K562 (cell line): Measurements from ENCODE around the gene ARL16. TPM values are rescaled to one million over a fixed set of nuclear protein-coding genes. Genes with fewer than 3 reads are reported as not detected.

Source experiments
- ATAC-seq: fragments of 200-7000 bp; cut with Tn5 transposase; 3 replicates; pipeline ENCODE4 v1.9.1; 2020; ENCODE audit warnings: moderate library complexity
- BruUV-seq: library from RNA; stranded (reverse); fragments of 400-500 nt; replicated peaks from 2 replicates; lab custom pipeline; 2021; lab: Mats Ljungman, UMichigan
- CTCF ChIA-PET: fragments of 300-600 bp; formaldehyde crosslinking; extraction: SDS; loops from one replicate; lab custom pipeline; 2021; ENCODE audit warnings: low intra/inter-chr PET ratio; lab: Yijun Ruan, JAX
- POLR2A ChIA-PET: fragments of 300-600, 350-650 bp; sonication (Branson Sonifier 250); formaldehyde crosslinking; extraction: SDS; loops from one replicate; lab custom pipeline; 2021; ENCODE audit warnings: antibody characterized with exemption, inconsistent platforms; lab: Yijun Ruan, JAX
- DNase-seq, 4 experiments: peaks; one replicate each; pipeline versions ENCODE4 v3.0.0 to v3.0.0-alpha.2; 2011 to 2018; ENCODE audit warnings: low spot score in 3 of 4, mixed read lengths in 3 of 4; ENCODE audit errors: extremely low read depth in 1 of 4
- FAIRE-seq: peaks from 2 replicates; lab custom pipeline; 2011; peaks lifted over from hg19 to GRCh38; lab: Jason Lieb, UNC
- H2AFZ ChIP-seq: 2 replicates; pipeline ENCODE4 v1.6.0; 2011; ENCODE audit warnings: low read depth, low read length, control low read depth, inconsistent platforms
- H3K27ac ChIP-seq: fragments of 200-600 bp; 3 replicates; pipeline ENCODE4 v1.8.0; 2011; ENCODE audit warnings: low read depth, mild to moderate bottlenecking, control low read depth, inconsistent platforms, low read length, moderate library complexity, mixed read lengths; ENCODE audit errors: extremely low read depth
- H3K27me3 ChIP-seq, 2 experiments: fragments of 300-600 bp in 1 of 2; 2 replicates in 1 of 2; 3 replicates in 1 of 2; pipeline versions ENCODE4 v1.6.0 to v1.8.0; 2011; ENCODE audit warnings: inconsistent platforms in 2 of 2, low read length in 2 of 2, mild to moderate bottlenecking in 1 of 2, mixed read lengths in 1 of 2, moderate library complexity in 1 of 2; ENCODE audit not compliant: control insufficient read depth in 2 of 2, insufficient read depth in 2 of 2
- H3K36me3 ChIP-seq: fragments of 300-600 bp; 3 replicates; pipeline ENCODE4 v1.8.0; 2011; ENCODE audit warnings: mild to moderate bottlenecking, low read length, inconsistent platforms; ENCODE audit not compliant: control insufficient read depth, insufficient read depth
- H3K4me1 ChIP-seq, 2 experiments: fragments of 200-600 bp in 1 of 2; replicated peaks in 1 of 2; 2 replicates in 1 of 2; 3 replicates in 1 of 2; pipeline versions ENCODE4 v1.5.1 to v1.8.0; 2011; ENCODE audit warnings: inconsistent platforms in 2 of 2, low read length in 2 of 2, mild to moderate bottlenecking in 1 of 2, mixed read lengths in 1 of 2, moderate library complexity in 1 of 2; ENCODE audit not compliant: control insufficient read depth in 2 of 2, insufficient read depth in 2 of 2
- H3K4me2 ChIP-seq: 2 replicates; pipeline ENCODE4 v1.6.1; 2011; ENCODE audit warnings: low read length, control low read depth, inconsistent platforms, mixed read lengths; ENCODE audit not compliant: insufficient read depth
- H3K4me3 ChIP-seq: fragments of 200-600 bp; sonication (generic), shearing (Covaris generic); 2 replicates; pipeline ENCODE4 v1.5.1; 2016; ENCODE audit warnings: control low read depth, inconsistent platforms
- H3K79me2 ChIP-seq: fragments of 200-600 bp; 3 replicates; pipeline ENCODE4 v1.8.0; 2011; ENCODE audit warnings: low read length, inconsistent platforms; ENCODE audit not compliant: control insufficient read depth, insufficient read depth
- H3K9ac ChIP-seq, 2 experiments: 2 replicates each; pipeline versions ENCODE4 v1.6.0 to v1.6.1; 2011; ENCODE audit warnings: low read depth in 2 of 2, low read length in 2 of 2, control low read depth in 1 of 2, inconsistent platforms in 1 of 2, mild to moderate bottlenecking in 1 of 2, mixed read lengths in 1 of 2; ENCODE audit not compliant: insufficient read depth in 1 of 2
- H3K9me1 ChIP-seq: one replicate; pipeline ENCODE4 v1.6.0; 2011; ENCODE audit warnings: inconsistent platforms, mild to moderate bottlenecking, low read length, moderate library complexity; ENCODE audit not compliant: control insufficient read depth, insufficient read depth
- H3K9me3 ChIP-seq: replicated peaks from 2 replicates; pipeline ENCODE4 v1.5.1; 2011; ENCODE audit warnings: low read depth, low read length, inconsistent platforms; ENCODE audit not compliant: control insufficient read depth, insufficient read depth
- H4K20me1 ChIP-seq: replicated peaks from 2 replicates; pipeline ENCODE4 v1.6.1; 2011; ENCODE audit warnings: low read length, inconsistent platforms, mixed read lengths; ENCODE audit not compliant: control insufficient read depth, insufficient read depth
- BRD9 ChIP-seq: fragments of 450-650 bp; IDR thresholded peaks from 2 replicates; pipeline ENCODE4 v1.6.1; 2018; ENCODE audit warnings: low read depth; ENCODE audit not compliant: partially characterized antibody
- FIP1L1 ChIP-seq: fragments of 200-400 bp; formaldehyde crosslinking; IDR thresholded peaks from 2 replicates; pipeline ENCODE4 v1.6.1; 2018; ENCODE audit warnings: mild to moderate bottlenecking, low read depth, low read length; ENCODE audit not compliant: poor library complexity, severe bottlenecking
- HCFC1 ChIP-seq: IDR thresholded peaks from 2 replicates; pipeline ENCODE4 v1.6.1; 2012; ENCODE audit warnings: low read depth, low read length, improper control_type of control experiment
- KHSRP ChIP-seq: fragments of 450-650 bp; IDR thresholded peaks from 2 replicates; pipeline ENCODE4 v1.6.1; 2017
- LARP7 ChIP-seq: fragments of 450-650 bp; IDR thresholded peaks from 2 replicates; pipeline ENCODE4 v1.6.1; 2016
- MAFK ChIP-seq: IDR thresholded peaks from 2 replicates; pipeline ENCODE4 v1.6.1; 2011; ENCODE audit warnings: low read length, improper control_type of control experiment
- MED1 ChIP-seq: sonication (generic); formaldehyde crosslinking; IDR thresholded peaks from 2 replicates; pipeline ENCODE4 v1.8.1; 2023; ENCODE audit warnings: missing genetic modification reagents, borderline replicate concordance
- NFE2 ChIP-seq: IDR thresholded peaks from 2 replicates; pipeline ENCODE4 v1.6.1; 2014; ENCODE audit warnings: antibody characterized with exemption, low read depth
- STAT5A ChIP-seq: IDR thresholded peaks from 2 replicates; pipeline ENCODE4 v1.6.1; 2012; ENCODE audit warnings: low read length, inconsistent platforms, borderline replicate concordance
- TARDBP ChIP-seq: fragments of 450-650 bp; IDR thresholded peaks from 2 replicates; pipeline ENCODE4 v1.6.1; 2016
- ZNF184 ChIP-seq: sonication (generic); formaldehyde crosslinking; IDR thresholded peaks from 2 replicates; pipeline ENCODE4 v1.5.0; 2020; ENCODE audit warnings: missing genetic modification reagents
- WGBS: fragments of 100-300 bp; shearing (Covaris generic); methylation state at CpG from one replicate; pipeline ENCODE4 v1.1.6; 2016; ENCODE audit warnings: low coverage, mixed read lengths; ENCODE audit not compliant: insufficient coverage; ENCODE audit errors: missing lambda C conversion rate; 5-methylcytosine and 5-hydroxymethylcytosine counted together
- in situ Hi-C: fragments of 300-500 bp; cut with MboI; formaldehyde crosslinking; loops from 4 replicates; pipeline ENCODE4 v1.15.0; 2018; ENCODE audit warnings: inconsistent platforms, mixed read lengths
- intact Hi-C: fragments of 100-400 bp; cut with micrococcal nuclease; formaldehyde crosslinking; loops from 2 replicates; pipeline ENCODE4 v1.14.2; 2022
- polyA plus RNA-seq, 8 experiments: library from polyadenylated mRNA; depleted of rRNA in 4 of 8; stranded (reverse) in 5 of 8; unstranded in 3 of 8; fragments of >200 nt; fragmentation: Nextera tagmentation in 2 of 8; fragmentation: Illumina TruSeq in 1 of 8; extraction: Ambion mirVana in 2 of 8; extraction: Trizol in 1 of 8; gene quantifications; 2 replicates each; pipeline versions ENCODE4 v1.2.1 to v1.2.3, GENCODE V29; 2011 to 2014; ENCODE audit warnings: inconsistent platforms in 1 of 8, missing spikeins in 1 of 8
- total RNA-seq, 7 experiments: library from RNA; depleted of rRNA in 6 of 7; stranded (reverse); fragments of >200 nt in 6 of 7; fragmentation: Illumina TruSeq in 2 of 7; extraction: Trizol in 2 of 7; gene quantifications; 2 replicates each; pipeline versions ENCODE4 v1.2.1 to v1.2.3, GENCODE V29; 2011 to 2021; ENCODE audit warnings: low replicate concordance in 1 of 7
- TF ChIP-seq, protein P1 (sequence below): IDR thresholded peaks from 2 replicates; pipeline ENCODE4 v1.6.1; 2014; ENCODE audit warnings: antibody characterized with exemption
- TF ChIP-seq, protein P2 (sequence below): fragments of 450-650 bp; IDR thresholded peaks from 2 replicates; pipeline ENCODE4 v1.6.1; 2016; ENCODE audit warnings: low read depth, mild to moderate bottlenecking, moderate library complexity
- TF ChIP-seq, protein P3 (sequence below): fragments of 250-450 bp; sonication (Bioruptor Pico); IDR thresholded peaks from 2 replicates; pipeline ENCODE4 v1.8.0; 2022; ENCODE audit warnings: moderate library complexity, mild to moderate bottlenecking, inconsistent platforms
- TF ChIP-seq, protein P4 (sequence below), 3 experiments: fragments of 200-800 bp in 1 of 3; sonication (Bioruptor generic) in 1 of 3; sonication (generic) in 1 of 3; formaldehyde crosslinking in 1 of 3; IDR thresholded peaks; 2 replicates each; pipeline versions ENCODE4 v1.6.1 to v1.8.0; 2016 to 2022; ENCODE audit warnings: mild to moderate bottlenecking in 2 of 3, missing compliant biosample characterization in 2 of 3, missing genetic modification characterization in 2 of 3, missing genetic modification reagents in 1 of 3
- TF ChIP-seq, protein P5 (sequence below): sonication (generic); formaldehyde crosslinking; IDR thresholded peaks from 2 replicates; pipeline ENCODE4 v1.8.0; 2022; ENCODE audit warnings: missing genetic modification reagents, mild to moderate bottlenecking, moderate library complexity, borderline replicate concordance
- TF ChIP-seq, protein P6 (sequence below): sonication (generic); formaldehyde crosslinking; IDR thresholded peaks from 2 replicates; pipeline ENCODE4 v1.8.1; 2023; ENCODE audit warnings: mild to moderate bottlenecking, missing genetic modification reagents, moderate library complexity

Gene ARL16
- total and polyA plus RNA-seq, 9 of the 15 experiments (the other 6 are each of a cell fraction or from before 2014, with no cell fraction given), result 5.4 to 32.4 (median 22.6) TPM

DNA sequence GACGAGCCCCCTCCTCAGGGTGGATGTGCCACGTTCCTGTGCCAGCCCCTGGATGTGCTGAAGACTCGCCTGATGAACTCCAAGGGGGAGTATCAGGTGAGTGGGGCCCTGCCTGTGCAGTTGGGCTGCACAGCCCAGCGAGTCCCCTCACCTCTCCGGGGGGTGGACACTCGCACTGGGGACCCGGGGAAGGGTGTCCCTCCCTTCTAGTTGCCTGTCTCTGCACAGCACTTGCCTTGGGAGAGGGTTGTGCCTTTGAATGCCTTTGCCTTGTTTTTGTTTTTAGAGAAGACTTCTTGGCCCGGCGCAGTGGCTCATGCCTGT is 34.1 kb upstream of the ARL16 start:
- Histone ChIP-seq H3K9ac (no peak overlapping the region; a peak in 1 of 4 replicates), H3K36me3 (peaks cover 64% of the 10 kb centered on the region; the same call in 1 of the 3 replicates), H3K4me2 (no peak overlapping the region), H3K4me1 (peaks cover 18 to 81% of the 10 kb centered on the region in 2 experiments), H3K9me1 (no peaks in the 10 kb centered on the region), H4K20me1 (peaks cover 12% of the 10 kb centered on the region), H2AFZ (no peak overlapping the region), H3K27me3 (no peaks in the 10 kb centered on the region), H3K9me3 (no peaks in the 10 kb centered on the region), H3K79me2 (peaks cover 29% of the 10 kb centered on the region), H3K4me3 (no peak overlapping the region), H3K27ac (no peak overlapping the region)
- TF ChIP-seq, protein P1, sequence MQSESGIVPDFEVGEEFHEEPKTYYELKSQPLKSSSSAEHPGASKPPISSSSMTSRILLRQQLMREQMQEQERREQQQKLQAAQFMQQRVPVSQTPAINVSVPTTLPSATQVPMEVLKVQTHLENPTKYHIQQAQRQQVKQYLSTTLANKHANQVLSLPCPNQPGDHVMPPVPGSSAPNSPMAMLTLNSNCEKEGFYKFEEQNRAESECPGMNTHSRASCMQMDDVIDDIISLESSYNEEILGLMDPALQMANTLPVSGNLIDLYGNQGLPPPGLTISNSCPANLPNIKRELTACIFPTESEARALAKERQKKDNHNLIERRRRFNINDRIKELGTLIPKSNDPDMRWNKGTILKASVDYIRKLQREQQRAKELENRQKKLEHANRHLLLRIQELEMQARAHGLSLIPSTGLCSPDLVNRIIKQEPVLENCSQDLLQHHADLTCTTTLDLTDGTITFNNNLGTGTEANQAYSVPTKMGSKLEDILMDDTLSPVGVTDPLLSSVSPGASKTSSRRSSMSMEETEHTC, result no peak
- TF ChIP-seq BRD9, result no peak
- TF ChIP-seq MAFK, result no peak
- TF ChIP-seq FIP1L1, result no peak
- TF ChIP-seq, protein P2, sequence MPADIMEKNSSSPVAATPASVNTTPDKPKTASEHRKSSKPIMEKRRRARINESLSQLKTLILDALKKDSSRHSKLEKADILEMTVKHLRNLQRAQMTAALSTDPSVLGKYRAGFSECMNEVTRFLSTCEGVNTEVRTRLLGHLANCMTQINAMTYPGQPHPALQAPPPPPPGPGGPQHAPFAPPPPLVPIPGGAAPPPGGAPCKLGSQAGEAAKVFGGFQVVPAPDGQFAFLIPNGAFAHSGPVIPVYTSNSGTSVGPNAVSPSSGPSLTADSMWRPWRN, result no peak
- TF ChIP-seq KHSRP, result no peak
- no peak for TF ChIP-seq NFE2
- no peak for TF ChIP-seq STAT5A
- TF ChIP-seq, protein P3, sequence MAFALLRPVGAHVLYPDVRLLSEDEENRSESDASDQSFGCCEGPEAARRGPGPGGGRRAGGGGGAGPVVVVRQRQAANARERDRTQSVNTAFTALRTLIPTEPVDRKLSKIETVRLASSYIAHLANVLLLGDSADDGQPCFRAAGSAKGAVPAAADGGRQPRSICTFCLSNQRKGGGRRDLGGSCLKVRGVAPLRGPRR, result no peak
- TF ChIP-seq, protein P4, sequence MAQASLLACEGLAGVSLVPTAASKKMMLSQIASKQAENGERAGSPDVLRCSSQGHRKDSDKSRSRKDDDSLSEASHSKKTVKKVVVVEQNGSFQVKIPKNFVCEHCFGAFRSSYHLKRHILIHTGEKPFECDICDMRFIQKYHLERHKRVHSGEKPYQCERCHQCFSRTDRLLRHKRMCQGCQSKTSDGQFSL (CRISPR knock-in tag; IDR thresholded peaks at IDR 0.05), result no peak
- TF ChIP-seq, protein P4 (tag; IDR thresholded peaks at IDR 0.05), result no peak
- TF ChIP-seq LARP7, result no peak
- no peak for TF ChIP-seq ZNF184 (CRISPR knock-in tag)
- TF ChIP-seq TARDBP, result no peak
- TF ChIP-seq, protein P5, sequence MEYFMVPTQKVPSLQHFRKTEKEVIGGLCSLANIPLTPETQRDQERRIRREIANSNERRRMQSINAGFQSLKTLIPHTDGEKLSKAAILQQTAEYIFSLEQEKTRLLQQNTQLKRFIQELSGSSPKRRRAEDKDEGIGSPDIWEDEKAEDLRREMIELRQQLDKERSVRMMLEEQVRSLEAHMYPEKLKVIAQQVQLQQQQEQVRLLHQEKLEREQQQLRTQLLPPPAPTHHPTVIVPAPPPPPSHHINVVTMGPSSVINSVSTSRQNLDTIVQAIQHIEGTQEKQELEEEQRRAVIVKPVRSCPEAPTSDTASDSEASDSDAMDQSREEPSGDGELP (CRISPR knock-in tag), result no peak
- TF ChIP-seq HCFC1, result no peak
- no peak for TF ChIP-seq MED1 (CRISPR knock-in tag)
- TF ChIP-seq, protein P6, sequence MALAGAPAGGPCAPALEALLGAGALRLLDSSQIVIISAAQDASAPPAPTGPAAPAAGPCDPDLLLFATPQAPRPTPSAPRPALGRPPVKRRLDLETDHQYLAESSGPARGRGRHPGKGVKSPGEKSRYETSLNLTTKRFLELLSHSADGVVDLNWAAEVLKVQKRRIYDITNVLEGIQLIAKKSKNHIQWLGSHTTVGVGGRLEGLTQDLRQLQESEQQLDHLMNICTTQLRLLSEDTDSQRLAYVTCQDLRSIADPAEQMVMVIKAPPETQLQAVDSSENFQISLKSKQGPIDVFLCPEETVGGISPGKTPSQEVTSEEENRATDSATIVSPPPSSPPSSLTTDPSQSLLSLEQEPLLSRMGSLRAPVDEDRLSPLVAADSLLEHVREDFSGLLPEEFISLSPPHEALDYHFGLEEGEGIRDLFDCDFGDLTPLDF, result no peak
- no TSS peak for BruUV-seq
- no peak for DNase-seq
- intact Hi-C loops (no loop called here), in situ Hi-C loops (no loop called here)
- POLR2A ChIA-PET, result interaction anchor here (0.7 kb wide), 1 partner anchor 12 kb away, joined by 3 read pairs; no protein-coding TSS in a partner anchor
- FAIRE-seq, result no peak
- 97% methylated on average over 7 of the region's 9 CpGs for WGBS
- CTCF ChIA-PET, result no interaction called here
- no peak for ATAC-seq
